Ishikawa (cell line): Measurements from ENCODE around the gene NLRC5.

ENCODE experiments used
- CEBPB ChIP-seq: IDR thresholded peaks from 2 replicates; pipeline ENCODE4 v1.6.1; 2012
- CREB1 ChIP-seq: IDR thresholded peaks from 2 replicates; pipeline ENCODE4 v1.6.1; 2012; ENCODE audit warnings: low read depth
- EGR1 ChIP-seq: IDR thresholded peaks from 2 replicates; pipeline ENCODE4 v1.6.1; 2012
- EP300 ChIP-seq: IDR thresholded peaks from 2 replicates; pipeline ENCODE4 v1.6.1; 2012; ENCODE audit warnings: borderline replicate concordance
- FOXM1 ChIP-seq: IDR thresholded peaks from 2 replicates; pipeline ENCODE4 v1.6.1; 2012; ENCODE audit warnings: low read depth, borderline replicate concordance
- MAX ChIP-seq: IDR thresholded peaks from 2 replicates; pipeline ENCODE4 v1.6.1; 2012
- NFIC ChIP-seq: IDR thresholded peaks from 2 replicates; pipeline ENCODE4 v1.6.1; 2012
- RAD21 ChIP-seq: IDR thresholded peaks from 2 replicates; pipeline ENCODE4 v1.6.1; 2012; ENCODE audit warnings: low read depth
- TAF1 ChIP-seq: IDR thresholded peaks from 2 replicates; pipeline ENCODE4 v1.6.1; 2012; ENCODE audit warnings: low read depth, mild to moderate bottlenecking
- TCF12 ChIP-seq: IDR thresholded peaks from 2 replicates; pipeline ENCODE4 v1.6.1; 2012; ENCODE audit warnings: low read depth
- TEAD4 ChIP-seq: IDR thresholded peaks from 2 replicates; pipeline ENCODE4 v1.6.1; 2012
- YY1 ChIP-seq: IDR thresholded peaks from 2 replicates; pipeline ENCODE4 v1.6.1; 2012; ENCODE audit warnings: low read depth
- ZBTB7A ChIP-seq: IDR thresholded peaks from 2 replicates; pipeline ENCODE4 v1.6.1; 2012; ENCODE audit warnings: low read depth
- TF ChIP-seq, protein P1 (sequence below): IDR thresholded peaks from 2 replicates; pipeline ENCODE4 v1.6.1; 2012; ENCODE audit warnings: low read depth, mild to moderate bottlenecking
- TF ChIP-seq, protein P2 (sequence below): IDR thresholded peaks from 2 replicates; pipeline ENCODE4 v1.6.1; 2012

Gene NLRC5

GRCh38 chr16:56980792-56981724, 8.3 kb upstream of the NLRC5 start:
- TF ChIP-seq RAD21 (no peak), ZBTB7A (no peak), TCF12 (no peak), TEAD4 (no peak), MAX (no peak), FOXM1 (no peak), EGR1 (no peak), CEBPB (no peak), CREB1 (no peak), TAF1 (no peak), EP300 (no peak), YY1 (no peak)
- TF ChIP-seq, protein P1, sequence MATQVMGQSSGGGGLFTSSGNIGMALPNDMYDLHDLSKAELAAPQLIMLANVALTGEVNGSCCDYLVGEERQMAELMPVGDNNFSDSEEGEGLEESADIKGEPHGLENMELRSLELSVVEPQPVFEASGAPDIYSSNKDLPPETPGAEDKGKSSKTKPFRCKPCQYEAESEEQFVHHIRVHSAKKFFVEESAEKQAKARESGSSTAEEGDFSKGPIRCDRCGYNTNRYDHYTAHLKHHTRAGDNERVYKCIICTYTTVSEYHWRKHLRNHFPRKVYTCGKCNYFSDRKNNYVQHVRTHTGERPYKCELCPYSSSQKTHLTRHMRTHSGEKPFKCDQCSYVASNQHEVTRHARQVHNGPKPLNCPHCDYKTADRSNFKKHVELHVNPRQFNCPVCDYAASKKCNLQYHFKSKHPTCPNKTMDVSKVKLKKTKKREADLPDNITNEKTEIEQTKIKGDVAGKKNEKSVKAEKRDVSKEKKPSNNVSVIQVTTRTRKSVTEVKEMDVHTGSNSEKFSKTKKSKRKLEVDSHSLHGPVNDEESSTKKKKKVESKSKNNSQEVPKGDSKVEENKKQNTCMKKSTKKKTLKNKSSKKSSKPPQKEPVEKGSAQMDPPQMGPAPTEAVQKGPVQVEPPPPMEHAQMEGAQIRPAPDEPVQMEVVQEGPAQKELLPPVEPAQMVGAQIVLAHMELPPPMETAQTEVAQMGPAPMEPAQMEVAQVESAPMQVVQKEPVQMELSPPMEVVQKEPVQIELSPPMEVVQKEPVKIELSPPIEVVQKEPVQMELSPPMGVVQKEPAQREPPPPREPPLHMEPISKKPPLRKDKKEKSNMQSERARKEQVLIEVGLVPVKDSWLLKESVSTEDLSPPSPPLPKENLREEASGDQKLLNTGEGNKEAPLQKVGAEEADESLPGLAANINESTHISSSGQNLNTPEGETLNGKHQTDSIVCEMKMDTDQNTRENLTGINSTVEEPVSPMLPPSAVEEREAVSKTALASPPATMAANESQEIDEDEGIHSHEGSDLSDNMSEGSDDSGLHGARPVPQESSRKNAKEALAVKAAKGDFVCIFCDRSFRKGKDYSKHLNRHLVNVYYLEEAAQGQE, result no peak
- TF ChIP-seq, protein P2, sequence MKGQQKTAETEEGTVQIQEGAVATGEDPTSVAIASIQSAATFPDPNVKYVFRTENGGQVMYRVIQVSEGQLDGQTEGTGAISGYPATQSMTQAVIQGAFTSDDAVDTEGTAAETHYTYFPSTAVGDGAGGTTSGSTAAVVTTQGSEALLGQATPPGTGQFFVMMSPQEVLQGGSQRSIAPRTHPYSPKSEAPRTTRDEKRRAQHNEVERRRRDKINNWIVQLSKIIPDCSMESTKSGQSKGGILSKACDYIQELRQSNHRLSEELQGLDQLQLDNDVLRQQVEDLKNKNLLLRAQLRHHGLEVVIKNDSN, result no peak

- TF ChIP-seq FOXM1, result no peak
- TF ChIP-seq MAX, result no peak
- no peak for TF ChIP-seq CREB1
- TF ChIP-seq, protein P1, result no peak
Observed at GRCh38 chr16:56981729-56982271, 7.6 kb upstream of the NLRC5 start.

GRCh38 chr16:56982695-56983094, 6.7 kb upstream of the NLRC5 start:
- TF ChIP-seq TCF12, result no peak
- no peak for TF ChIP-seq FOXM1
- no peak for TF ChIP-seq CEBPB
- no peak for TF ChIP-seq TAF1

- no peak for TF ChIP-seq ZBTB7A
- TF ChIP-seq TEAD4, result no peak
- no peak for TF ChIP-seq NFIC
Observed at GRCh38 chr16:56983211-56983751, 6.1 kb upstream of the NLRC5 start.

GRCh38 chr16:56984639-56985038, 4.7 kb upstream of the NLRC5 start:
- TF ChIP-seq ZBTB7A, result no peak
- no peak for TF ChIP-seq YY1

GRCh38 chr16:56985288-56985961, 3.9 kb upstream of the NLRC5 start:
- TF ChIP-seq TAF1 (no peak), TEAD4 (no peak)

- TF ChIP-seq FOXM1, result no peak
- TF ChIP-seq TAF1, result no peak
- TF ChIP-seq, protein P2, result no peak
- TF ChIP-seq ZBTB7A, result no peak
- TF ChIP-seq TEAD4, result no peak
- TF ChIP-seq, protein P1, result no peak
- TF ChIP-seq TCF12, result no peak
Observed at GRCh38 chr16:56985962-56986360, 3.4 kb upstream of the NLRC5 start.
